ENCODE measurements around the gene RAB35. TPM values are rescaled to one million over a fixed set of nuclear protein-coding genes. Genes with fewer than 3 reads are reported as not detected.

RAB35 gene
- total RNA-seq, 2 experiments from 2014 or later = 38.2 to 41.5 TPM

DNA sequence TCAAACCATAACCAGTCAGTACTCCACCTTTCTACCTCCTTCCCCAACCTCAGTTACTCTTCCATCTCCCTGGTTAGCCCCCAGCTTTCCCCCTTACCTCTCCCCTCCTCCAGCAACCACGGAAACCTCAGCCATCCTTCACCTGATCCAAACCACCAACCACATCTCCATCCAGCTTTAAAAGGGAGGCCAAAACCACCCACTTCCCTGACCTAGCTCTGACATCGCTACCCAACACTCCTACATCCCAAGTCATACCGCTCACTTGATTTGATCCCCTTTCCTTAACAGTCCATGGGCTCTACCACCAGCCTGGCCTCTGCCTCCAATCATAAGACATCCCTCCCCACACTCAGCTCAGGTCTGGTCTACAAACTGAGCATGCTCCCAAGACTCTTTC lies 1.5 kb downstream of the RAB35 start:
- DNase-seq (no peak), ATAC-seq (no peak)
- Mint-ChIP-seq H3K4me1 (ENCODE audit: low read depth) (peaks cover 60% of the 10 kb centered on the region), H3K27me3 (no peaks in the 10 kb centered on the region), H3K27ac (peak overlapping the region; percentile 2), H3K36me3 (ENCODE audit: low read depth) (peaks cover 42% of the 10 kb centered on the region), H3K4me3 (peak overlapping the region; percentile 98), H3K9me3 (no peaks in the 10 kb centered on the region)
- TF ChIP-seq, protein P1, sequence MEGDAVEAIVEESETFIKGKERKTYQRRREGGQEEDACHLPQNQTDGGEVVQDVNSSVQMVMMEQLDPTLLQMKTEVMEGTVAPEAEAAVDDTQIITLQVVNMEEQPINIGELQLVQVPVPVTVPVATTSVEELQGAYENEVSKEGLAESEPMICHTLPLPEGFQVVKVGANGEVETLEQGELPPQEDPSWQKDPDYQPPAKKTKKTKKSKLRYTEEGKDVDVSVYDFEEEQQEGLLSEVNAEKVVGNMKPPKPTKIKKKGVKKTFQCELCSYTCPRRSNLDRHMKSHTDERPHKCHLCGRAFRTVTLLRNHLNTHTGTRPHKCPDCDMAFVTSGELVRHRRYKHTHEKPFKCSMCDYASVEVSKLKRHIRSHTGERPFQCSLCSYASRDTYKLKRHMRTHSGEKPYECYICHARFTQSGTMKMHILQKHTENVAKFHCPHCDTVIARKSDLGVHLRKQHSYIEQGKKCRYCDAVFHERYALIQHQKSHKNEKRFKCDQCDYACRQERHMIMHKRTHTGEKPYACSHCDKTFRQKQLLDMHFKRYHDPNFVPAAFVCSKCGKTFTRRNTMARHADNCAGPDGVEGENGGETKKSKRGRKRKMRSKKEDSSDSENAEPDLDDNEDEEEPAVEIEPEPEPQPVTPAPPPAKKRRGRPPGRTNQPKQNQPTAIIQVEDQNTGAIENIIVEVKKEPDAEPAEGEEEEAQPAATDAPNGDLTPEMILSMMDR (IDR thresholded peaks at IDR 0.05) = no peak
- intact Hi-C loops (cut with micrococcal nuclease) = loop anchor here (5.0 to 10.0 kb wide), 2 partner anchors 82 to 100 kb away; no protein-coding TSS in a partner anchor
- POLR2A ChIA-PET = interaction anchor here (1.0 to 6.1 kb wide), 8 partner anchors 8 to 177 kb away, joined by 3 to 47 read pairs (median 6); partner anchors contain the start of genes RNU4-1 and RNU4-2
- CTCF ChIA-PET = no interaction called here

DNA sequence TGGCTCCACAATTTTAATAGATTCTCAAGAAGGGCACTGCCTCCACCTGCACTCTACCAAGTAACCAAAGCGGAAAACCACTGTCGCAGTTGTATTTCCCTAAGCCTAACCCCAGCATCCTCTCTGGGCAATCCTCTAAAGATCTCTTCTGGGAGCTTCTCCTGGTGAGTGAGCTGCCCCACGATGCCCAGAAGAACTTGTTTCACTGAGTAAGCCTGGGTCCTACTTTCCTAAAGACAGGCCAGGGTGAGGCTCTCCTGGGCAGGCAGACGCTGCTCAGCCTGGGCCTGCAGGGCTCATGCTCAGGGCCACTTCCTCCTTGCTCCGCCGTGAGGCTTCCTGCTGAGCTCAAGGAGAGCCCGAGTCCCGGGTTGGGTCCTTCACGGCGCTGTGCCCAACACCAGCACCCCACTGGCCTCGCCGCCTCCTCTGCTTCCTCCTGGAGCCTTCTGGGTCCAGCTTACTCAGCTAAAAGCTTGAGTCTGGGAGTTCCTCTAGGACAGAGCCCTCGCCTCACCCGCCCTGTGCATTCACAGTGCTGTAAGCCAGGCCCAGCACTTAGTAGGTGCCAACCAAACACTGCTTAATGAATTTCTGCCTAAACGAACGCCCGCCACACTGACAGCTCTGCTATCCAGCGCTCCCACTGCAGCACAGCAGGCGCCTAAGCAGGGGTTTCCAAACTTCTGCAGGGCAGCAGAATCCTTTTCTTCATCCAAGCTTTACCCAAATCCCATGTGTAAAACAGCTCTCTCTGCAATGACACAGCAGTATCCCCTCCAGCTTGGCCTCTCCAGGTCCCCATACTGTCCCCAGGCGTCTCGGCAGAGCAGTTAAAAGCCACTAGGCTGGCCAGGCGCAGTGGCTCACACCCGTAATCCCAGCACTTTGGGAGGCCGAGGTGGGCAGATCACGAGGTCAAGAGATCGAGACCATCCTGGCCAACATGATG lies 5.7 kb downstream of the RAB35 start:
- peak; percentile 65 for DNase-seq
- TF ChIP-seq, protein P1 (IDR thresholded peaks at IDR 0.05) = no peak
- Mint-ChIP-seq H3K9me3 (no peaks in the 10 kb centered on the region), H3K4me3 (peak overlapping the region; percentile 59), H3K4me1 (ENCODE audit: low read depth) (peaks cover 55% of the 10 kb centered on the region), H3K27ac (peak overlapping the region; percentile 88), H3K36me3 (ENCODE audit: low read depth) (peaks cover 40% of the 10 kb centered on the region), H3K27me3 (no peaks in the 10 kb centered on the region)
- CTCF ChIA-PET = interaction anchor here (0.7 to 1.2 kb wide), 4 partner anchors 24 to 155 kb away, joined by 3 read pairs; partner anchors contain the start of gene PXN
- intact Hi-C loops (cut with micrococcal nuclease) = loop anchor here (10.0 kb wide), 1 partner anchor 96 kb away; no protein-coding TSS in a partner anchor
- POLR2A ChIA-PET = interaction anchor here (0.8 to 1.5 kb wide), 5 partner anchors 9 to 104 kb away, joined by 3 to 6 read pairs (median 4); no protein-coding TSS in a partner anchor
- ATAC-seq = peak; percentile 86

DNA sequence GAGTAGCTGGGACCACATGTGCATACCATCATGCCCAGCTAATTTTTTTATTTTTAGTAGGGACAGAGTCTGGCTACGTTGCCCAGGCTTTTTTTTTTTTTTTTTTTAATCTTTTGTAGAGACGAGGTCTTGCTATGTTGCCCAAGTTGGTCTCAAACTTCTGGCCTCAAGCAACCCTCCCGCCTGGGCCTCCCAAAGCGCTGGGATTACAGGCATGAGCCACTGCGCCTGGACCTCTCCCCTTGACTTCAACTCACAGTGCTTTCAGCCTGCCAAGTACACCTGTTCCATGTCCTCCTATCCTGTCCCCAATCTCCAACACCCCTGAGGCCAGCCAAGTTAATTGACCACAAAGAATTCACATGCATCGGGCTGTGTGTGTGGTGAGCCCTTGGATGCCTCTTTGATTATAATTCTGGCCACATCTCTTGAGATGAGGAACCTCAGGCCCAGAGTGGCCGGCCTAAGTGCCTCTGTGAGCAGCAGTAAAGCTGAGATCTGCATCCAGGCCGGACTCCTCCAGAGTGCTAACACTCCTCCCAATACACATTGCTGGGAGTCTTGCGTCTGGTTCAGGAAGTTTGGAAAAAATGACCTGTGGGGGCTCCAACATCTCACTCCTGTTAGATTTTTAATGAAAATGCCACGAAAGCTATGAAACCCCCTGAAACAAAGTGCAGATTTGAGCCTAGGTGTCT lies 6.8 kb downstream of the RAB35 start:
- ATAC-seq = no peak
- ChIA-PET POLR2A (interaction anchor here (0.9 to 1.5 kb wide), 2 partner anchors 9 to 13 kb away, joined by 3 to 6 read pairs; no protein-coding TSS in a partner anchor), CTCF (interaction anchor here (0.6 kb wide), 1 partner anchor 14 kb away, joined by 3 read pairs; no protein-coding TSS in a partner anchor)
- intact Hi-C loops (cut with micrococcal nuclease) = loop anchor here (10.0 kb wide), 1 partner anchor 95 kb away; no protein-coding TSS in a partner anchor
- TF ChIP-seq, protein P1 (IDR thresholded peaks at IDR 0.05) = no peak
- Mint-ChIP-seq H3K4me1 (ENCODE audit: low read depth) (peaks cover 50% of the 10 kb centered on the region), H3K27ac (peak overlapping the region; percentile 88), H3K36me3 (ENCODE audit: low read depth) (peaks cover 39% of the 10 kb centered on the region), H3K27me3 (no peaks in the 10 kb centered on the region), H3K9me3 (no peaks in the 10 kb centered on the region), H3K4me3 (no peak overlapping the region)
- no peak for DNase-seq

DNA sequence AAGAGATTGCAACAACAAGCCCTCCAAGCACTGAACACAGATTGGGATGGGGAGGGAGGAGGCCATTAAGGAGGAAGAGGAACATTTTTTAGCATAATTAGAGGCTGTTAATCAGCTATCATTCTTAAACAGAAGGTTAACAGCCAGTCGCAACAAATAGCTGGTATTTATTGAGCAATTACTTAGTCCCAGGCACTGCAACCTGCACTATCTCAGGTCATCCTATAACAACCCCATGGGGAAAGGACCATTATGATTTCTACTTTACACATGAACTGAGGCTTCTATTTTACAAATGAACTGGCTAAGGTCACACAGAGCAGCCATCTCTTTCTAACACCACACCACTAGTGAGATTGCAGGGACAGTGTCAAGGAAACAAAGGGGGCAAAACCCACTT lies 10.4 kb downstream of the RAB35 start:
- no peaks in the 10 kb centered on the region for H3K9me3 Mint-ChIP-seq
- POLR2A ChIA-PET = no interaction called here
- H3K4me3 Mint-ChIP-seq = no peak overlapping the region
- no peak for ATAC-seq
- CTCF ChIA-PET = no interaction called here
- intact Hi-C loops (cut with micrococcal nuclease) = no loop called here
- no peaks in the 10 kb centered on the region for H3K27me3 Mint-ChIP-seq
- peaks cover 42% of the 10 kb centered on the region for H3K4me1 Mint-ChIP-seq (ENCODE audit: low read depth)
- no peak for DNase-seq
- TF ChIP-seq, protein P1 (IDR thresholded peaks at IDR 0.05) = no peak
- peaks cover 24% of the 10 kb centered on the region for H3K36me3 Mint-ChIP-seq (ENCODE audit: low read depth)
- H3K27ac Mint-ChIP-seq = no peak overlapping the region
